WERI-Rb-1 (cell line): ENCODE results near the gene CINP.

ENCODE experiments used
- DNase-seq: peaks from one replicate; pipeline ENCODE4 v3.0.0-alpha.2; 2020
- H3K27ac ChIP-seq: fragments of 250-450 bp; sonication (Bioruptor Pico); 2 replicates; pipeline ENCODE4 v1.5.1; 2020; ENCODE audit warnings: mild to moderate bottlenecking, moderate library complexity
- H3K27me3 ChIP-seq: fragments of 250-450 bp; sonication (Bioruptor Pico); 2 replicates; pipeline ENCODE4 v1.5.1; 2021; ENCODE audit warnings: mild to moderate bottlenecking, low read depth, moderate library complexity; ENCODE audit not compliant: insufficient read depth, severe bottlenecking
- H3K36me3 ChIP-seq: fragments of 250-450 bp; sonication (Bioruptor Pico); 2 replicates; pipeline ENCODE4 v1.5.1; 2020; ENCODE audit warnings: mild to moderate bottlenecking, moderate library complexity
- H3K4me3 ChIP-seq: 2 replicates; pipeline ENCODE4 v1.5.1; 2011; ENCODE audit warnings: low read depth, mild to moderate bottlenecking, control low read depth, low read length
- H3K9me3 ChIP-seq: fragments of 250-450 bp; sonication (Bioruptor Pico); 2 replicates; pipeline ENCODE4 v1.5.1; 2021; ENCODE audit warnings: mild to moderate bottlenecking, moderate library complexity; ENCODE audit not compliant: severe bottlenecking
- TF ChIP-seq, protein P1 (sequence below): IDR thresholded peaks from 2 replicates; pipeline ENCODE4 v1.5.1; 2011; ENCODE audit warnings: low read depth, mild to moderate bottlenecking, control low read depth, inconsistent platforms, low read length

Gene CINP

DNA sequence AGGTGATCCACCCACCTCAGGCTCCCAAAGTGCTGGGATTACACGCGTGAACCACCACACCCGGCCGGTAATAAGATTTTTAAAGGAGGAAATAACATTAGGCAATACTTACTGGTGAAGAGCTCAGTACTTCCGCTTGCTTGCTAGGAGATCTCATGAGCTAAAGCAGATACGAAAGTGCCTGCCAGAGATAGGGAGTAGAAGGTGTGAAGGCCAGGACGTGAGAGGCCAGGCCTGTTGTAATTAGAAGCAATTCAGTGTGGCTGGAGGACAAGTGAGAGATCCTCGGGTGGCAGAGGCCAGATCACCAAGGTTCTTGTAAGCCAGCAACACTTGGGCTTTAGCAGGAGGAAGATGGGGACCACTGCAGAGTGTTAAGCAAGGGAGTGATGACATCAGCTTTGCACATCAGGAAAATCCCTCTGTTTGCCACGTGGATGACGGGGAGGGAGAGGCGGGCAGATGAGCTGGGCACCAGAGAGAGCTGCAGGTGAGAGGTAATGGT, 7.7 kb upstream of the CINP start:
- H3K27me3 ChIP-seq, result no peaks in the 10 kb centered on the region
- no peak for DNase-seq
- no peak overlapping the region for H3K27ac ChIP-seq
- TF ChIP-seq, protein P1, sequence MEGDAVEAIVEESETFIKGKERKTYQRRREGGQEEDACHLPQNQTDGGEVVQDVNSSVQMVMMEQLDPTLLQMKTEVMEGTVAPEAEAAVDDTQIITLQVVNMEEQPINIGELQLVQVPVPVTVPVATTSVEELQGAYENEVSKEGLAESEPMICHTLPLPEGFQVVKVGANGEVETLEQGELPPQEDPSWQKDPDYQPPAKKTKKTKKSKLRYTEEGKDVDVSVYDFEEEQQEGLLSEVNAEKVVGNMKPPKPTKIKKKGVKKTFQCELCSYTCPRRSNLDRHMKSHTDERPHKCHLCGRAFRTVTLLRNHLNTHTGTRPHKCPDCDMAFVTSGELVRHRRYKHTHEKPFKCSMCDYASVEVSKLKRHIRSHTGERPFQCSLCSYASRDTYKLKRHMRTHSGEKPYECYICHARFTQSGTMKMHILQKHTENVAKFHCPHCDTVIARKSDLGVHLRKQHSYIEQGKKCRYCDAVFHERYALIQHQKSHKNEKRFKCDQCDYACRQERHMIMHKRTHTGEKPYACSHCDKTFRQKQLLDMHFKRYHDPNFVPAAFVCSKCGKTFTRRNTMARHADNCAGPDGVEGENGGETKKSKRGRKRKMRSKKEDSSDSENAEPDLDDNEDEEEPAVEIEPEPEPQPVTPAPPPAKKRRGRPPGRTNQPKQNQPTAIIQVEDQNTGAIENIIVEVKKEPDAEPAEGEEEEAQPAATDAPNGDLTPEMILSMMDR, result no peak
- H3K4me3 ChIP-seq, result no peak overlapping the region
- no peaks in the 10 kb centered on the region for H3K36me3 ChIP-seq
- H3K9me3 ChIP-seq, result no peaks in the 10 kb centered on the region

DNA sequence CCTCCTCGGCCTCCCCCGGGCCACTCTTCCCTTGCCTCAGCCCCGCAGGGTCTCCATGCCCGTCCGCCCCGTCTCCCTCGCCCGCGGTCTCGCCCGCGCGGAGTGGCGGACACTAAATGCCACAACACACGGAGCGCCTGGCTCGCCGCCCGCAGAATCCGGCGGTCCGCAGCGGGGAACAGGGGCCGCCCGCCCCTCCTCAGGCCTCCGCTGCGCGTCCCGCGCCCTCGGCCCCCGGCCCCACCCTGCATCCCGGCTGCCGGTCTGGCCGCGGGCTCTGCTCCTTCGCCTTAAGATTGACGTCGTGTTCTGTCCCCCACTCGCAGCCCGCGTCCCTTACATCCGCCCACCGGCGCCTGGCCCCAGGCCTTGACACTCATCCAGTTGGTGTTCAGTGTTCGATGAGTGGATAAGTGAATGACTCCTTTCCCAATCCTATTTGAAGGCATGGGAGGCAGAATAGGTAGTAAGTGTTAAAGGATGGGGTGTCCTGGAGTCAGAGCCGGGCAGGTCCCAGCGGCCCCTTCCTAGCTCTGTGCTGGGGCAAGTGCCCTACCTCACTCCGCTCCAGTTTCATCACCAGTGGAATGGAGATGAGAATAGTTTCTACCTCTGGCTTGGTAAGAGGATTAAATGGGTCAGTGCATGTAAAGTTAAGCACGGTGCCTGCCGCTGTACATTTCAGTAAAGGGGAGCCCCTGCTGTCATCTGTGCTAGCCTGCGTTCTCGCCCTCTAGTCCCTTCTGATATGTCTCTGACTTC, 673 bp upstream of the CINP start:
- Histone ChIP-seq H3K4me3 (peak overlapping the region; percentile 95), H3K9me3 (no peaks in the 10 kb centered on the region), H3K27ac (peak overlapping the region; percentile 76), H3K36me3 (peaks cover 5% of the 10 kb centered on the region), H3K27me3 (no peaks in the 10 kb centered on the region)
- TF ChIP-seq, protein P1, result no peak
- peak; percentile 35 for DNase-seq

DNA sequence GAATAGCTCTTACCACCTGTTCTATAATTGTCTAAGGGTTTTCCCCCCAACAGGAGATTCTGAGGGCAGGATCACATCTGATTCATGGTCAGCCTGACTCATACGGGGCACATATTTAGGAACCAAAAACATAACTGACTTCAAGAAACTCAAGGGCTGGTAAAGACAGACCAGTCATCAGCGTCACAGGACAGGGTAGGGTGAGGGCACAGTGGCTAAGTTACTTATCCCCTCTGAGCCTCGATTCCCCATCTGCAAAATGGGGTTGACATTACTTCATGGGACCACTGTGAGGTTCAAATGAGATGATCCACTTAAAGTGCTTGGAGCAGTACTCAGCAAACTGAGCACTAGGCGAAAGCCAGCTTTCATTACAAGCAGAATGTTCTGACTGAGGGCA, 606 bp downstream of the CINP start:
- TF ChIP-seq, protein P1, result no peak
- peaks cover 13% of the 10 kb centered on the region for H3K36me3 ChIP-seq
- no peak for DNase-seq
- H3K27me3 ChIP-seq, result no peaks in the 10 kb centered on the region
- H3K9me3 ChIP-seq, result no peaks in the 10 kb centered on the region
- H3K27ac ChIP-seq, result no peak overlapping the region
- peak overlapping the region; percentile 95 for H3K4me3 ChIP-seq

DNA sequence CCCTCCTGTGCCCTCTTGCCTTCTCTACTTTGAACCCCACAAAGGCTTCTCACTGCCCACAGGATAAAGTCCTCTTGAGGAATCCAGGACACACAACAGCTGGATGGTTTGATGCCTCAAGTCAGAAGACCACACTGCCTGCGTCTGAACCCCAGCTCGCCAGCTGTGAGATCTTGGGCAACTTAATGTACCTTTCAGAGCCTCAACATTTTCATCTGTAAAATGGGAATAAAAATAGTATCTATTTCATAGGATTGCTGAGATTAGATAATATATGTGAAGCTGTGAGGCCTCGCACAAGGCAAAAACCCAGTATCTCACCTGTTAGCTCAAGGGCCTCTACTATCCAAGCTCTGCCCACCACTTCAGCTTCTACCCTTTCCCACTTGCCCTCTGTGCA, 2.3 kb downstream of the CINP start:
- TF ChIP-seq, protein P1, result no peak
- Histone ChIP-seq H3K27ac (no peak overlapping the region), H3K36me3 (peaks cover 13% of the 10 kb centered on the region), H3K9me3 (no peaks in the 10 kb centered on the region), H3K4me3 (no peak overlapping the region), H3K27me3 (no peaks in the 10 kb centered on the region)
- DNase-seq, result no peak

DNA sequence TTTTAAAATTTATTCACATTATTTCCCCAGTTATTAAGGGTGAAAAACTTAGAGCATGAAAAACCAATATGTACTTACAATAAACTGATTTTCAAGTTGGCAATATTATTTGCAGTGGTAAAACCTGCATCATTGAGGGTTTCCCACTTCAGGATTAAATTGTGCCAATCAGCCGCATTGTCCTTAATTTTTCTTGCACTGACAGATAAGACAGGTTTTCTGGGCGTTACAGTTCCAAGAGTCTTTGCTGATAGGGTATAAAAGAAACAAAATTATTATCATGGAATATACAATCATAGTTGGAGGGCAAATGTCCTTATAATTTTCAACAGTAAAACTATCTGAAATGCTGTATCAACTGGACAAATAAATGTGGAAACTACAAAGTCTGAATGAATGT, 3.3 kb downstream of the CINP start:
- TF ChIP-seq, protein P1, result no peak
- Histone ChIP-seq H3K36me3 (peaks cover 23% of the 10 kb centered on the region), H3K27me3 (no peaks in the 10 kb centered on the region), H3K27ac (no peak overlapping the region), H3K9me3 (no peaks in the 10 kb centered on the region), H3K4me3 (no peak overlapping the region)
- no peak for DNase-seq

DNA sequence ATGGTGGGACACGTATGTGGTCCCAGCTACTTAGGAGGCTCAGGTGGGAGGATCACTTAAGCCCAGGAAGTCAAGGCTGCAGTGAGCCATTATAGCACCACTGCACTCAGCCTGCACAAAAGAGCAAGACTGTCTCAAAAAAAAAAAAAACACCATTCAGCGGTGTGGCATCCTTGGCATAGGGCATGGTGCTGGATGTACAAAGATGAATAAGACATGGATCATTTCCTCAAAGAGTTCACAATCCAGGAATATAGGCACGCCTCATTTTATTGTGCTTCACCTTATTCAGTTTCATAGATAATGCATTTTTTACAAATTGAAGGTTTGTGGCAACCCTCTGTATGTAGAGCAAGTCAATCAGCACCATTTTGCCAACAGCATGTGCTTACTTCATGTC, 6.4 kb downstream of the CINP start:
- no peaks in the 10 kb centered on the region for H3K9me3 ChIP-seq
- H3K27ac ChIP-seq, result no peak overlapping the region
- no peak for DNase-seq
- H3K36me3 ChIP-seq, result peaks cover 35% of the 10 kb centered on the region
- TF ChIP-seq, protein P1, result no peak
- H3K27me3 ChIP-seq, result no peaks in the 10 kb centered on the region
- H3K4me3 ChIP-seq, result no peak overlapping the region
